C1 segment of cervical spinal cord (tissue), 14 donors: ENCODE results near the gene XYLT1.
"Not testable (repeated sequence)": the region's sequence is repeated elsewhere in the genome, so short reads cannot be mapped to it uniquely, and the experiment has no call there.

Experiments
- DNase-seq, 14 donors: peaks; one replicate each; lab custom pipeline; 2025; lab: John Stamatoyannopoulos, UW

The XYLT1 gene

DNA sequence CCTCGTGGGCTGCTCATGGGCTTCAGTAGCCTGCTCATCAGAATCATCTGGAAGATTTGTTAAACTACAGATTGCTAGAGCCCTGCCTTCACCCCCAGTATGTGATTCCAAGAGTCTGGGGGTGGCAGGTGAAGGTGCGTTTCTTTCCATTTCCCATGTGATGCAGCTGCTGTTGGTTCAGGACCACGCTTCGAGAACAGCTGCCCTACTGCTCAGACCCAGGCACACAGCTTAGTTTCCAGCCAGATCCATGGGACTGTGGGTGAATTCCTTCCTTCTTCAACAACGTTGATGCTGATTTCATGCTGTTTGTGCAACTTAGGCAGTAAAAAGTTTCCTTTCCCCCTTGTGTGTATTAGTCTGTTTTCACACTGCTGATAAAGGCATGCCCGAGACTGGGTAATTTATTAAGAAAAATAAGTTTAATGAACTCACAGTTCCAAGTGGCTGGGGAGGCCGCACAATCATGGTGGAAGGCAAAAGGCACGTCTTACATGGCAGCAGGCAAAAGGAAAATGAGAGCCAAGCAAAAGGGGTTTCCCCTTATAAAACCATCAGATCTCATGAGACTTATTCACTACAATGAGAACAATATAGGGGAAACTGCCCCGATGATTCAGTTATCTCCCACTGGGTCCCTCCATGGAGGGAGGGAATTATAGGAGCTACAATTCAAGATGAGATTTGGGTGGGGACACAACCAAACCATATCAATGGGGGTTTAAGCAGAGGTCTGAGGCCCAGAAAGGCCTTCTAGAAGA lies 159.2 kb downstream of the XYLT1 start:
- DNase-seq, result no peak

DNA sequence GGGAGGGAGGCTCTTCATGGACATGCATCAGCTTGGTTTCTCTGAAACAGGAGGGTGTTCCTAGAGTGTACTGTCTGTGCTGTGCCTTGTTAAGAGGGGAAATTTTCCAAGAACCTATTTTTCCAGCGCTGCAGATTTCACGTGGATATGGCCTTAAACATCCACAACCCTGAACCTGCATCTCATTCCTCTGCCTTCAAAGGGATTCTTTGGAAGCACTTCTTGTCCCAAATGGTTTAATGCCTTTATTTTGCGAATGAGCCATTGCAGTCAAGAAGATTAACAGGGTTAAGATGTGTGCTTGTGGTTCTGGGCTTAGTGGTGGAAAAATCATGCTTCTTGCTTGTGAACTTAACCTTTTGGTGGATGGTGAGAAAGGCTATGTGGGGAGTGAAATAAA lies 161.2 kb downstream of the XYLT1 start:
- no peak for DNase-seq

DNA sequence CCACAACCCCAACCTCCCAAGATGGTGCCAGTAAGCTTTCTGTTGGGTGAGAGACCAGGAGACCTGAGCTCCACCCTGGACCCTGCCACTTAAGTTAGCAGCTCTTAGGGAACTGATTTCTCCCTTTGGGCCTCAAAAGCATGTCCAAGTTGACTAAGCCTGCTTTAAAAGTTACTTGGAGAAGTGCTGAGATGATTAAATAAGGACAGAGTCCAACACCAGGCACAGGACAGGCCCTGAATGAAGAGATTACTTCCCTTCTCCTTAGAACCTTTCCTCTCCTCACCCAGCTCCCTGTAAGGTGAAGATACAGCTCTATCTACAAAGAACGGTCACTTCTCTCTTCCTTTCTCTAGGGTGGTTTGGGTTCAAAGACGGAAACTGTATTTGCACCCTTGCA lies 162.6 kb downstream of the XYLT1 start:
- no peak for DNase-seq

DNA sequence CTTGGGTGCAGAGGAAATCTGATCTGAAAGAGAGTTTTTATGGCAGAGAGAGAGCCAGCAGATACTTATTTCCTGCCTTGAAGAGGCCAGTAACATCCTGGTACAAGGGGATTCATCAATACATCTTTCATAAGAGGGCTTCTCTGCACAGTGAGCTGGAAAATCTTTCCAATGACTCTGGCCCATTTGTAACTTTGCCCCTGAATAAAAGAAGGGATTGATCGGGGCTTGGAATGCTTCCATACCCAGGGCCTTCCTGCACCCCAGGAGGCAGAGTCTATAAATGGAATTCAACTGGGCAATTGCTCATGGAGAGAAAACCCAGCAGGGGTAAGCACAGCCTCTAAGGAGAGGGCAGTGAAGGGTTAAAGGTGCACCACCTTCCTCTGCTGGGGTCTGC lies 163.3 kb downstream of the XYLT1 start:
- no peak for DNase-seq

DNA sequence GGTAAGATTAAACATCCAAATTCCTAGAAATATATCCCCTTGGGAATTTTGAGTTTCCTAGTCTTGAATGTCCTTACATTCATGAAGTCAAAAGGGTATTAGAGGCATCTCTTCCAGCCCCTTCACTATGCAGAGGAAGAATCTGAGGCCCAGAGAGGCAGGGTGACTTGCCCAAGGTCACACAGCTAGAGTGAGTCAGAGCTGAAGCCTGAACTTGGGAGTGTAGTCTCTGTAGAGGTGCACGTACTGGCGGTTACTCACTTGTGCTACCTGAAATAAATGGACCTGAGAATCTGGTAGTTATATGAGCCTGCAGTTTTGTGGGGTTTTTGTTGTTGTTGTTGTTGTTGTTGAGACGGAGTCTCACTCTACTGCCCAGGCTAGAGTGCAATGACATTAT lies 164.0 kb downstream of the XYLT1 start:
- no peak for DNase-seq

DNA sequence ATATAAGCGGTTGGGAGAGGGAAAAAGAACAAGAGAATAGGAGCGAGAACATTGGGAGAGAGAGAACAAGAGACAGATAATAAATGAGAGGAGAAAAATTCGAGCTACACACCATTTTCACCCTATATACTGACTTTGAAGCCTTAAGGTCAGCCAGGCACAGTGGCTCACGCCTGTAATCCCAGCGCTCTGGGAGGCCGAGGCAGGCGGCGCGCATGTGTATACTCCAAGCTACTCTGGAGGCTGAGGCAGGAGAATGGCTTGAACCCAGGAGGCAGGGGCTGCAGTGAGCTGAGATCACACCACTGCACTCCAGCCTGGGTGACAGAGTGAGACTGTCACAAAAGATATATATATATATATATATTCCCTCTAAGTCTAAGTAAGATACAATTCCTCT lies 164.5 kb downstream of the XYLT1 start:
- not testable (repeated sequence) for DNase-seq

DNA sequence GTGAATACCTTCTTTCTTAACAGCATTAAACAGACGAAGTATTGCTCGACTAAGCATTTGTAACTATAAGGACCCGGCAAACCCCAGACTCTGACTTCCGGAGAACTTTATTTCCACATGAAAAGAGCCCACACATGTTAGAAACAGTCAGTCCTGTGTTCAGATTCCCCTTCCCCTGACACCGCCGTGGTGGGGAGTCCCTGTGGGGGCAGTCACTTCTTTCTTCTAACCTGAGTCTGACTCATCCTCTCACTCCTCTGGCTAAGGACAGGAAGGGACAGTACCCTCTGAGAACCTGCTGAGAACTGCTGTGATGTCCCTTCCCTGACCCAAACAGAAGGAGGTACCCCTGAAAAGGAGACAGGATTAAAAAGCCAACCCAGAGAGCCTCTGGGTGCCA lies 165.1 kb downstream of the XYLT1 start:
- no peak for DNase-seq

DNA sequence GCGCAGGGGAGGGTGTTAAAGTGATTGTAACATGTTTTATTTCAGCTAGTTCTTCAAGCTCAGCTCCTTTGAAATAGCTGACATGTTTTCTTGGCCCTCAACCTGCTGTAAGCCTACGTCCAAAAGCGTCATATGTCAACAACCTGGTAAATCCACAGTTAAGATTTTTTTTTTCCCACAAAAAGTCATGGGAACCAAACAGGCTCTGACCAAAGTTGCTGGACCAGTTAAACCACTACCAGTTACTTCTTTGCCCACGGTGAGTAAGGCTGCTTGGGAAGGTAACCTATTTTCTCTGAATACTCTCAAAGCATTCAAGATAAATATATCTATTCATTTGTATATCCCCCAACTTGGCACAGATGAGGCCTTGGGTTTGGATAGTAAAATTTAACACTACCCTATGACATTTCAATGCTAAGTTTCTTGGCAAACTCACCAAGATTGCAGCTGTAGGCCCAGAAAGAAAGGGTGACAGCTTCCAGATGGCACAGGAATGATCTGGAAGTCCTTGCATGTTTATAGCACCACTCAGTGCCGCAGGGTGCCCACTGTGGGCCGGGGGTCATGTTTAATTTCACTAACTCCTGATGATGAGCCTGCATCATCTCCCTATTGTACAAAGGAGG lies 166.2 kb downstream of the XYLT1 start:
- no peak for DNase-seq

DNA sequence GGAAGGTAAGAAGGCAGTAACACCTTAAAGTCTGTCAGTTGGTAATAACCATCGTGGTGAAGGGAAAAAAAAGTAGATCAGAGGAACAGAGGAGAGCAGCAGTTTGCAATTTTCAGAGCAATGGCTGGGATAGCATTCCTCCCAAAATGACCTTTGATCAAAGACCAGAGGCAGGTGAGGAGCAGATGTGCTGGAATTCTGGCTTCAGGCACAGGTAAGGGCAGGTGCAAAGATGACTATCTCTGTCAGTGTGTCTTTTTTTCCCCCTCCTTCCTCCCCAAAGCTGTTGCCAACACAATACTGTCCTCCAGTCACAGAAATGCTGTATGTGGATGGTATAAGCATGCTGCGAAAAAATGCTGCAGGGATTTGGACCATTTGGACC lies 166.7 kb downstream of the XYLT1 start:
- DNase-seq, result no peak

DNA sequence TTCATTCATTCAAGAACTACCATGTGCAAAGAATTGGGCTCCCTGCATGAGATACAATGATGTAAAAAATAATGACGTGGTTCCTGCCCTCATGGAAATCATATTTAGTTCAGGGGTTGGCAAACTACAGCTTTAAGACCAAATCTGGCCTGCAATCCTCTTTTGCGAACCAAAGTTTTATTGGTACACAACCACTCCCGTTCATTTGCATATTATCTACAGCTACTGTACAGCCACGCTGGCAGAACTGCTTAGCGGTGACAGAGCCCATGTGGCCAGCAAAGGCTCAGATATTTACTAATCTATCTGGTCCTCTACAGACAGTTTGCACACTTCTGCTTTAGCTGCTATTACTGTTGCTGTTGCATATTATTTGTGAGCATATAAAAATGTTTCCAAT lies 167.7 kb downstream of the XYLT1 start:
- no peak for DNase-seq

DNA sequence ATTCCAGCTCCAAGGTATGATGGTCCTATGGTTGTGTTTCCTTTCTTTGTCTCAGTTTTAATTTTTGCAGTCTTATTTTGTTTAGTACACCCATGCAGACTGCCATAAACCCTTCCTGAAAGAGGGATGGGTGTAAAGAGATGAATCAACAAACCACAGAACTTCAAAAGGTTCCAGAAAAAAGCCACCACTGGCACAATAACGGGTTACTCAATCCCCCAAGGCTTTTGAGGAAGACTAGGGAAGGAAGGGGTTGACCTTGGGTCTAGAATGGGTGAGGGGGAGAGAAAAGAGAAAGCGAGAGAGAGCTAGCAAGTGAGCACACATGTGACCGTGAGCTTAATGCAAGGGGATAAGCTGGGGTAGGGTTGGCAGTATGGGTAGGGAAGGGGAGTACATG lies 168.1 kb downstream of the XYLT1 start:
- DNase-seq, result no peak

DNA sequence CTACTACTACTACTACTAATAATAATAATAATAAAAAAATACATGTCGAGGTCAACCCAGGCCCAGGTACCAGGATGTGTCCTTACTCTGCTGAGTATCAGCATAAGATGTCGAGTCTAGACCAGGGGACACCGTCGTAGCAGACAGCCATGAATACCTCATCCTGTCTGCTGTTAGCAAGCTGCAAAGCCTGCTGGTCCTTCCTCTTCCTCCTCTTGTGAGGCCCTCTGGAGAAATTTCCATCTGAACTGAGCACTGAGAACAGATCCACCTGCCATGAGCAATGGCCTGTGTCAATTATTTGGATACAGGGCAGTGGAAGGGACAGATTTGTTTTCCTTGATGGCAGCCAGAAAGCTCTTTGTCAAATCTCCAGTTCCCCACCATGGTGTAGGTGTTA lies 168.5 kb downstream of the XYLT1 start:
- DNase-seq, result no peak

DNA sequence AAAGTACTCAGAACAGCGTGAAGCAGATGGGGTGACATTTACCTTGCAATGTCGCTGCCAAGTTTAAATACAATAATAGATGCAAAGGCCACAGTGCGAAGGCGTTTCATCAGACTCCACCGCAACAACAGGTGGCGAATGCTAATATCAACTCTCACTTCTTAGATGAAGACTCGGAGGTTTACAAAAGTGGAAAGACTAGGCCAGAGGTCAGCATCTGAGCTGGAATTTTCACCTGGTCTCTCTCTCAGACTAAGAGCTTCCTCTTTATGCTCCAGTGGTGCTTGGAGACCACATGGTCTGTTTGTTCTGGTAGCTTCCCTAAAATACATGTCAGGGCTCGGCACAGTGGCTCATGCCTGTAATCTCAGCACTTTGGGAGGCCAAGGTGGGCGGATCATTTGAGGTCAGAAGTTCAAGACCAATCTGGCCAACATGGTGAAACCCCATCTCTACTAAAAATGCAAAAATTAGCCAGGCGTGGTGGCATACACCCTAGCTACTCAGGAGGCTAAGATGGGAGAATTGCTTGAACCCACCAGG lies 169.1 kb downstream of the XYLT1 start:
- DNase-seq, result no peak

DNA sequence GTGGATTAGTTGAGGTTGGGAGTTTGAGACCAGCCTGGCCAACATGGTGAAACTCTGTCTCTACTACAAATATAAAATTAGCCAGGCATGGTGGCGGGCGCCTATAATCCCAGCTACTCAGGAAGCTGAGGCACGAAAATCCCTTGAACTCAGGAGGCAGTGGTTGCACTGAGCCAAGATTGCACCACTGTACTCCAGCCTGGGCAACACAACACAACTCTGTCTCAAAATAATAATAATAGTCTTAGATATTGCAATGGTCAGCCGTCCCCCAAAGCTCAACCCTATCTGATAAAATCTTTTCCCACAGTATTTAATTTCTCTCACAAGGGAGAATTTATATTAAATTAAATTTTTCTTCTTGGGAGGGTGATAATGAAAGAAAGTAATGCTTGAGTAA lies 169.6 kb downstream of the XYLT1 start:
- no peak for DNase-seq

DNA sequence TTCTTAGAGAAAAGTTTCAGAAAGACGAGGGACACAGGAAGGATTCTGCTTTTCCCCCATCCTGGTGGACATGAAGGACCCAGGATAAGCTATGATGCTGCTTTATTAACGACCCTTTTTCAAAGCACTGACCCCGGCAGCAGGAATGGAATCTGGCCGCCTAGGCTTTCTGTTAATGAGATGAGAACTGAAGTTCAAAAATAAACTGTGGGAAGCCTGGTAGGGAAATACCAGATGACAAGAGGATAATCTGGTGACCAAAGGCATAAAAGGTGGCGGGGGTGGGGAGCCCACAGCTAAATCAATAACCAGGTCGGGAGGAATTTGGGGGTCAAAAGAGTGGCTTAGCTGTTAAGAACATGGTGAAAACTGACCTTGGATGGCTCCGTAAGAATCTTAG lies 171.0 kb downstream of the XYLT1 start:
- DNase-seq, result no peak

DNA sequence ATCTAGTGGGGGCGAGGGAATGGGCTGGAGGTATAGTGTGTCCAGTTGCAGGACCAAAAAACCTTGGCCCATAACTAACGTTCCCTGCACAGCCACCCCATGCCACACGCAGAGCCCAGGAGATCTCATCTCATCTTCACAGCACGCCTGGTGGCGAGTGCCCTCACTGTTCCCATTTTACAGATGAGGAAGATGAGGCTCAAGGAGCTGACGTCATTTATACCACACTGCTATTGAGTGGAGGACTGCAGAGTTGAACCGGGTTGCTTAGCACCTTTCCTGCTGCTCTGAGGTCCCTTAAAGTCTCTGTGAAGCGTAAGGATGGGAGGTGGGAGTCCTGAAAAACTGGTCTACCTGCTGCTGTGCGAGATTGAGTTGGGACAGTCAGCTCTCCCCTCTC lies 172.5 kb downstream of the XYLT1 start:
- DNase-seq, result no peak

DNA sequence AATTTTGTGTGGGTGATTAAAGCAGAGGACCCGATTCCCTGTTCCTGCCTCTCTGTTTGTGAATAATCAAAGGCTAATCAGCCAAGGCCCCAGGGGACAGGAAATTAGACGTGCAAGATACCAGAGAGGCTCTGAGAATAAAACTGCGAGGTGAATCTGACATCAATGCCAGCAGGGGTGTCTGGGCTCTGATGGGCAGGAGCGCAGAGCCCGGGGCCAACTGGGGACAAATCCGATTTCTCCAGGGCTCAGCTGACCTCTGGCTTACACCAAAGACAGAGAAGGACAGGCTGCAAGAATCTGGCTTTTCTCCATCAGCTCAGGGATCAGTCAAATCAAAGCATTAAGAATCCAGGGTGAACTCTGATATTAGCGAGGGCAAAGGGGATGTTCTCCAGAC lies 174.3 kb downstream of the XYLT1 start:
- no peak for DNase-seq

DNA sequence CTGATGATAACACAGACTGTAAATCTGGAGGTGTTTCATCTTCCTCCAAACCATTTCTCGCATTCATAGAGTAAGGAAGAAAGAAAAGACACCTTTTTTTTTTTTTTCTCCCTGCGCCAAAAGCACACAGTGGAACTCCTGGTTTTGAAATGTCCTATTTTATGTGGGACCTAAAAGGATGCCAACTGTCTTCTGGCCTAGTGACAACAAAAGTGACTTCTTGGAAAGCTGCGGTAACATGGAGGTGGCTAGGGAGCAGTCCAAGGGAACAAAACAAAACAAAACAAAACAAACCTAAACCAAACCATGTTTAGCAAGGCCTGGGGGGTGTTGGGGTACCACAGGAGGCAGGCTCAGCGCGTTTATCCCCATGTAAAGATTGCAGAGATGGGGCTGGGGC lies 174.8 kb downstream of the XYLT1 start:
- DNase-seq, result no peak

DNA sequence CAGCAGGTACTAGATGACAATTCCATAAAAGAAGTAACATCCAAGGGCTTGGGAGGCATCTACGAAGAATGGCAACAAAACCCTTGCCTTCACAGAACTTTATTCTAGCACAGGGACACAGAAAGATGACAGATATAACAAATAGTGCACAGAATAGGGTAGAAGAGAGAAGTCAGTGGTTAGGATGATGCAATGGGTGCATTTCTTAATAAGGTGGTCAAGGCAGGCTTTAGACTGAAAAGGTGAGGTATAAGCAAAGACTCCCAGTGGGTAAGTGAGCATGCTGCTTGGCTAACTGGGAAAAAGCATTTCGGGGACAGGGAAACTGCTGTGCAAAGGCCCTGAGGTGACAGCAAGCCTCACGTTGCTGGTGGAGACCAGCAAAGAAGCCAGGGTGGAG lies 175.9 kb downstream of the XYLT1 start:
- DNase-seq, result no peak

DNA sequence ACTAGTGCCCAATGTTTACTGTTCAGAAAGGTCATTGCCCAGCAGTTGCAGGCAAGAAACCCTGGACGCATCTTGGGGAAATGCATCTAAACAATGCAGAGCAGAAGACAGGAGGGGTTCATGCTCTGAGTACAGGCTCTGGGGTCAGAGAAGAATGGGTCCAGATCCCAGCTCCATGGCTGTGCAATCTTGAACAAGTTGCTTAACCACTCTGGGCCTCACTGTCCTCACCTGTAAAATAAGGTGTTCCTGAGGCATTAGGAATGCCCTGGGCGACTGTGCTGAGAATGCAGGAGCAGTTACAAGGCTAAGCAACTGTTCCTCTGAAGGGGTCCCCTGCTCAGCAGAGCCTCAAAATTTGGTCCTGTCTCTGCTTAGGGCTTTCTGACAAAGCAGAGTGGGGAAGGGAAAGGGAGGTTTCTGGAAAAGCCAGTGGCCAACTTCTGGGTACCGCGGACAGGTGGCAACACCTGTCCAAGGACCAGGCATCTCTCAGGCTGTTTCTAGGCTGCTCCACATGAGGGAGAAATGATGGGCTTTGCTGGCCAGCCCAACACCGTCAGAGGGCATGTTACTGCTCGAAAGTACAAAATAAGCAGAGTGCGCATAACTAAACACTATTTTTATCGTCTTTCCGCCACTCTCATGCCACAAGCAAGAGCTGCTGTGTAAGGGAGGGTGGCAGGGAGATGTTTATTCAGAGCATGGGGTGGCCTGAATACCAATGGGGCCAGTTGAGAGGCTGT lies 176.8 kb downstream of the XYLT1 start:
- no peak for DNase-seq

DNA sequence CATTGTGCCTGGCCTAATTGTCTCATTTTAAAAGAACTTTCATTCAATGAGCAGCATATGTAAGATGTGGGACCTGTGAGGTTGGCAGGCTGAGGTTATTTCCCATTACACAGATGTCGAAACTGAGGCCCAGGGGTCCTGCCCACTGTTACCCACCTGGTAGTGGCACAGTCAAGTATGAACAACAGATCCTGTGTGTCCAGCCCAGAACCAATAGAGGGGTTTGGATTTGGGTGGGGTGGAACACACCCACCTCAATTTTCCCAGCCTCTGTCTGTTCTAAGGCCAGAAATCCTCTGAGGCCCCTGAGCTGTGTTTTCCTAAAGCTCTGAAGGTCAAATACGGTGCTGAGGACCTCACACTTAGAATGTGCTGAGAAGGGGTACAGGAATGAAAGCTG lies 179.5 kb downstream of the XYLT1 start:
- no peak for DNase-seq
